ENCODE data around the gene ARHGAP29. TPM values are rescaled to one million over a fixed set of nuclear protein-coding genes. Genes with fewer than 3 reads are reported as not detected.

Gene ARHGAP29
- total and polyA plus RNA-seq, 2 of the 8 experiments (the other 6 are each of a cell fraction or from before 2014, with no cell fraction given), result 0.57 to 3.2 TPM

DNA sequence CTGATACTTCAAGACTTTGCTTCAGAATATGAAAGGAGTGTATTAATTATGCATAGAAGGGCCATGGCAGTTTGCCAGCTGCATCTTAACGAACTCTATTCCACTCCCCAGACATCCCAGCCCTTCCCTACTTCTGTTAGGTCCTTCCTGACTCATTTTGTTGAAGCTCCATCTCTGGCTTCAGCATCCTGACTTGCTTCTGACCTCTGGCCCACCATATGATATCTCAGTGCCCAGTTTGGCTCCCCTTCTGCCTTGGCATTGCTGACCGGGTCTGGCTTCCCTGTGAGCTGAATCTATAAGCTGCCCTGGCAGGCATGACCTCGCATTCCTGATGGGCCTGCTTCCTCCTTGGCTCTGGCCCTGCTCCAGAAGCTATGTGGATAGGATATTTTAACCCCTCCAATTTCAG lies 27.6 kb upstream of the ARHGAP29 start:
- no peak overlapping the region for H2AFZ ChIP-seq (ENCODE audit: low read length)
- no peak overlapping the region for H2BK5ac ChIP-seq (ENCODE audit: low read depth, low read length)
- H3K4me2 ChIP-seq (ENCODE audit: insufficient read depth in 1 of 2, low read depth in 2 of 2, low read length in 2 of 2), result no peak overlapping the region
- no peak overlapping the region for H2BK15ac ChIP-seq (ENCODE audit: low read length)
- H3K23me2 ChIP-seq (ENCODE audit: low read depth, low read length), result no peaks in the 10 kb centered on the region
- H3K9ac ChIP-seq (replicated peaks in 1 of 4; ENCODE audit: extremely low read depth in 1 of 4, low read depth in 3 of 4, low read length in 3 of 4), result no peak overlapping the region
- H3K79me1 ChIP-seq (ENCODE audit: low read depth, low read length), result no peaks in the 10 kb centered on the region
- H3K9me3 ChIP-seq (ENCODE audit: insufficient read depth in 2 of 2, low read depth in 1 of 2, low read length in 1 of 2), result no peaks in the 10 kb centered on the region
- no peak overlapping the region for H2BK12ac ChIP-seq (ENCODE audit: low read depth, low read length)
- no peak overlapping the region for H3K4ac ChIP-seq (replicated peaks; ENCODE audit: insufficient read length, low read depth, low read length)
- no peak overlapping the region for H2BK120ac ChIP-seq (replicated peaks; ENCODE audit: low read depth, low read length)
- peaks cover 0 to 2% (median under 1%) of the 10 kb centered on the region in 4 experiments; a peak in 2 of 7 replicates for H3K4me1 ChIP-seq (replicated peaks in 1 of 4; ENCODE audit: control insufficient read depth in 3 of 4, insufficient read depth in 4 of 4, low read length in 3 of 4)
- H3K56ac ChIP-seq (replicated peaks; ENCODE audit: insufficient read length, low read depth, low read length), result no peak overlapping the region
- H4K91ac ChIP-seq (replicated peaks; ENCODE audit: insufficient read length, low read length), result no peak overlapping the region
- H4K20me1 ChIP-seq (replicated peaks in 1 of 2; ENCODE audit: control insufficient read depth in 1 of 2, insufficient read depth in 2 of 2, low read length in 2 of 2), result no peaks in the 10 kb centered on the region
- no peaks in the 10 kb centered on the region for H3K79me2 ChIP-seq (ENCODE audit: control insufficient read depth in 1 of 2, insufficient read depth in 2 of 2, low read length in 2 of 2)
- no peak overlapping the region for H3K4me3 ChIP-seq (ENCODE audit: extremely low read depth in 1 of 4, insufficient read depth in 2 of 4, low read depth in 3 of 4, low read length in 4 of 4)
- no peak overlapping the region for H3K23ac ChIP-seq (ENCODE audit: insufficient read length)
- no peak overlapping the region for H4K5ac ChIP-seq (ENCODE audit: insufficient read length, low read depth, low read length)
- H3K36me3 ChIP-seq (ENCODE audit: control insufficient read depth in 2 of 4, insufficient read depth in 4 of 4, low read length in 3 of 4), result no peaks in the 10 kb centered on the region
- H2BK20ac ChIP-seq (ENCODE audit: low read length), result no peak overlapping the region
- CTCF ChIA-PET (ENCODE audit: partially characterized antibody), result interaction anchor here (0.8 to 2.0 kb wide), 3 partner anchors 36 to 227 kb away, joined by 3 to 6 read pairs (median 3); no protein-coding TSS in a partner anchor
- FAIRE-seq (no peak), DNase-seq (ENCODE audit: low read depth in 1 of 2, low spot score in 2 of 2) (no peak)
- no peak overlapping the region for H2AK5ac ChIP-seq (ENCODE audit: low read depth, low read length)
- POLR2A ChIA-PET (ENCODE audit: partially characterized antibody), result no interaction called here
- 76% methylated on average over 3 of the region's 3 CpGs; no CpG with 5 or more reads in 1 of the 2 experiments for WGBS, 2 experiments (ENCODE audit: extremely low coverage in 1 of 2, insufficient coverage in 1 of 2, insufficient read length in 1 of 2, insufficient replicate concordance in 2 of 2, low coverage in 1 of 2, low lambda C conversion rate in 2 of 2, missing lambda C conversion rate in 1 of 2)
- peaks cover 17 to 33% (median 25%) of the 10 kb centered on the region in 4 experiments for H3K27me3 ChIP-seq (replicated peaks in 1 of 4; ENCODE audit: control insufficient read depth in 3 of 4, extremely low read depth in 1 of 4, insufficient read depth in 3 of 4, low read length in 3 of 4)
- H3K14ac ChIP-seq (ENCODE audit: insufficient read length), result no peak overlapping the region
- no peak overlapping the region for H4K8ac ChIP-seq (ENCODE audit: extremely low read depth, insufficient read depth, low read length)
- no peak overlapping the region for H3K18ac ChIP-seq (ENCODE audit: extremely low read depth, low read length)
- TF ChIP-seq CBX8 (IDR thresholded peaks at IDR 0.05; ENCODE audit: borderline replicate concordance, low read depth, low read length), result no peak
- TF ChIP-seq RAD21 (IDR thresholded peaks at IDR 0.05 in 1 of 2, conservative IDR thresholded peaks at IDR 0.05 in 1 of 2; ENCODE audit: low read depth in 2 of 2, low read length in 2 of 2), result no peak
- TF ChIP-seq, protein P1, sequence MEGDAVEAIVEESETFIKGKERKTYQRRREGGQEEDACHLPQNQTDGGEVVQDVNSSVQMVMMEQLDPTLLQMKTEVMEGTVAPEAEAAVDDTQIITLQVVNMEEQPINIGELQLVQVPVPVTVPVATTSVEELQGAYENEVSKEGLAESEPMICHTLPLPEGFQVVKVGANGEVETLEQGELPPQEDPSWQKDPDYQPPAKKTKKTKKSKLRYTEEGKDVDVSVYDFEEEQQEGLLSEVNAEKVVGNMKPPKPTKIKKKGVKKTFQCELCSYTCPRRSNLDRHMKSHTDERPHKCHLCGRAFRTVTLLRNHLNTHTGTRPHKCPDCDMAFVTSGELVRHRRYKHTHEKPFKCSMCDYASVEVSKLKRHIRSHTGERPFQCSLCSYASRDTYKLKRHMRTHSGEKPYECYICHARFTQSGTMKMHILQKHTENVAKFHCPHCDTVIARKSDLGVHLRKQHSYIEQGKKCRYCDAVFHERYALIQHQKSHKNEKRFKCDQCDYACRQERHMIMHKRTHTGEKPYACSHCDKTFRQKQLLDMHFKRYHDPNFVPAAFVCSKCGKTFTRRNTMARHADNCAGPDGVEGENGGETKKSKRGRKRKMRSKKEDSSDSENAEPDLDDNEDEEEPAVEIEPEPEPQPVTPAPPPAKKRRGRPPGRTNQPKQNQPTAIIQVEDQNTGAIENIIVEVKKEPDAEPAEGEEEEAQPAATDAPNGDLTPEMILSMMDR (IDR thresholded peaks at IDR 0.05; ENCODE audit: control extremely low read depth in 1 of 3, insufficient read depth in 1 of 3, low read depth in 1 of 3, low read length in 3 of 3), result no peak
- TF ChIP-seq, protein P2, sequence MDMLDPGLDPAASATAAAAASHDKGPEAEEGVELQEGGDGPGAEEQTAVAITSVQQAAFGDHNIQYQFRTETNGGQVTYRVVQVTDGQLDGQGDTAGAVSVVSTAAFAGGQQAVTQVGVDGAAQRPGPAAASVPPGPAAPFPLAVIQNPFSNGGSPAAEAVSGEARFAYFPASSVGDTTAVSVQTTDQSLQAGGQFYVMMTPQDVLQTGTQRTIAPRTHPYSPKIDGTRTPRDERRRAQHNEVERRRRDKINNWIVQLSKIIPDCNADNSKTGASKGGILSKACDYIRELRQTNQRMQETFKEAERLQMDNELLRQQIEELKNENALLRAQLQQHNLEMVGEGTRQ (IDR thresholded peaks at IDR 0.05; ENCODE audit: low read length), result no peak
- no peak for TF ChIP-seq POU5F1 (IDR thresholded peaks at IDR 0.05; ENCODE audit: low read depth, low read length)
- H3K27ac ChIP-seq (ENCODE audit: low read depth, low read length), result no peak overlapping the region
